ENCODE data around the gene CLGN.

DNA sequence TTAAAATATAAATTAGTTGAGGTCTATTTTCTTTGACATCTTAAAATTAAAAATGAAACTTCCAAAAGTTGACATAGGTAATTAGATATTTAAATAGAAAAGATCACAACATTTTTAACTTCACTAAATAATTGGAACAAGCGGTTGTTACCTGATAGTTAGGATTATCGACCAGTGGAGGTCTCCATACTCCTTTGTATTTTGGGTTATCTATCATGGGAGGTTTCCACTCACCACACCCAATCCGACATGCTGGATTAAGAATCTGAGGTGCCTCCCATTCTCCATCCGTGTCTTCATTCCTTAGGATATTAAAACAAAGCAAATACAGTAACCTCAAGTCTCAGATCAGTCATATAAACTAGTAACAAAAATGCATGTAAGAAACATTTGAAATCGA is 31.8 kb downstream of the CLGN start:
- no peak for TF ChIP-seq POLR2A (IDR thresholded peaks at IDR 0.05; ENCODE audit: low read depth, low read length)
- TF ChIP-seq TAF1 (IDR thresholded peaks at IDR 0.05; ENCODE audit: borderline replicate concordance, low read depth, low read length), result no peak
